ENCODE data around the gene LILRB4. TPM values are rescaled to one million over a fixed set of nuclear protein-coding genes. Genes with fewer than 3 reads are reported as not detected.

Gene LILRB4
- total and polyA plus RNA-seq, 2 donors (not counting 3 experiments of a cell fraction or from before 2014, with no cell fraction given), result not detected

GRCh38 chr19:54708781-54709180 lies 46.0 kb downstream of the LILRB4 start:
- FAIRE-seq, result no peak
- no peaks in the 10 kb centered on the region for H3K9me3 ChIP-seq (replicated peaks; ENCODE audit: control insufficient read depth, insufficient read depth, low read length)

More at GRCh38 chr19:54708781-54709180, 46.0 kb downstream of the LILRB4 start:
- Histone ChIP-seq H3K27ac (ENCODE audit: insufficient read depth, low read depth, low read length) (no peak overlapping the region), H3K9ac (replicated peaks; ENCODE audit: extremely low read depth, insufficient read depth, low read length) (no peak overlapping the region), H4K20me1 (replicated peaks; ENCODE audit: control insufficient read depth, extremely low read depth, insufficient read depth, low read length) (no peaks in the 10 kb centered on the region), H3K79me2 (ENCODE audit: control insufficient read depth, insufficient read depth, low read length) (no peaks in the 10 kb centered on the region), H3K4me3 (replicated peaks in 1 of 3; ENCODE audit: insufficient read depth in 1 of 3, low read depth in 1 of 3, low read length in 3 of 3) (no peak overlapping the region), H3K4me1 (ENCODE audit: control insufficient read depth, extremely low read depth, insufficient read depth, low read length) (no peaks in the 10 kb centered on the region), H3K9me1 (replicated peaks; ENCODE audit: control insufficient read depth, extremely low read depth, insufficient read depth, low read length) (no peaks in the 10 kb centered on the region), H3K4me2 (ENCODE audit: insufficient read depth, low read length) (no peak overlapping the region), H3K27me3 (ENCODE audit: control insufficient read depth in 2 of 2, insufficient read depth in 2 of 2, low read length in 2 of 2) (no peaks in the 10 kb centered on the region), H2AFZ (ENCODE audit: low read depth, low read length) (no peak overlapping the region), H3K36me3 (ENCODE audit: control insufficient read depth in 2 of 2, extremely low read depth in 1 of 2, insufficient read depth in 2 of 2, low read length in 2 of 2) (no peaks in the 10 kb centered on the region)
- BruUV-seq (replicated peaks), result no TSS peak
- ChIA-PET POLR2A (no interaction called here), CTCF (no interaction called here)
- DNase-seq (ENCODE audit: low read depth, low spot score), result no peak
- intact Hi-C loops (cut with micrococcal nuclease), result no loop called here
- TF ChIP-seq EZH2 (IDR thresholded peaks at IDR 0.05; ENCODE audit: borderline replicate concordance, low read depth, low read length, severe bottlenecking) (no peak), FOS (IDR thresholded peaks at IDR 0.05; ENCODE audit: borderline replicate concordance, insufficient read depth, low read length) (no peak), POLR2A (IDR thresholded peaks at IDR 0.05; ENCODE audit: low read depth, low read length) (no peak), GATA2 (IDR thresholded peaks at IDR 0.05; ENCODE audit: insufficient read depth, insufficient read length, low read depth, low read length) (no peak), JUN (IDR thresholded peaks at IDR 0.05; ENCODE audit: borderline replicate concordance, insufficient read depth, insufficient read length, low read depth) (no peak), MAX (IDR thresholded peaks at IDR 0.05; ENCODE audit: insufficient read depth, insufficient read length) (no peak), CTCF (IDR thresholded peaks at IDR 0.05; ENCODE audit: extremely low read depth in 1 of 2, insufficient read depth in 1 of 2, low read depth in 1 of 2, low read length in 2 of 2) (no peak), POLR2AphosphoS5 (IDR thresholded peaks at IDR 0.05; ENCODE audit: insufficient read depth, low read depth, low read length) (no peak)
- dilution Hi-C loops (cut with MboI; ENCODE audit: extremely low pct_ligation_motif_present, low sequenced_read_pairs), result no loop called here
